B cell (primary cell): ENCODE measurements around the gene MDC1.
"Not testable (repeated sequence)": the region's sequence is repeated elsewhere in the genome, so short reads cannot be mapped to it uniquely, and the experiment has no call there.

ENCODE experiments used
- EZH2 ChIP-seq: IDR thresholded peaks from 2 replicates; pipeline ENCODE4 v1.6.1; 2012; ENCODE audit warnings: borderline replicate concordance, low read depth, mild to moderate bottlenecking, moderate library complexity, low read length; ENCODE audit not compliant: insufficient read depth, poor library complexity, severe bottlenecking
- TF ChIP-seq, protein P1 (sequence below): fragments of 200-600 bp; IDR thresholded peaks from one replicate; pipeline ENCODE4 v1.8.0; 2022; ENCODE audit warnings: antibody characterized with exemption, mild to moderate bottlenecking

DNA sequence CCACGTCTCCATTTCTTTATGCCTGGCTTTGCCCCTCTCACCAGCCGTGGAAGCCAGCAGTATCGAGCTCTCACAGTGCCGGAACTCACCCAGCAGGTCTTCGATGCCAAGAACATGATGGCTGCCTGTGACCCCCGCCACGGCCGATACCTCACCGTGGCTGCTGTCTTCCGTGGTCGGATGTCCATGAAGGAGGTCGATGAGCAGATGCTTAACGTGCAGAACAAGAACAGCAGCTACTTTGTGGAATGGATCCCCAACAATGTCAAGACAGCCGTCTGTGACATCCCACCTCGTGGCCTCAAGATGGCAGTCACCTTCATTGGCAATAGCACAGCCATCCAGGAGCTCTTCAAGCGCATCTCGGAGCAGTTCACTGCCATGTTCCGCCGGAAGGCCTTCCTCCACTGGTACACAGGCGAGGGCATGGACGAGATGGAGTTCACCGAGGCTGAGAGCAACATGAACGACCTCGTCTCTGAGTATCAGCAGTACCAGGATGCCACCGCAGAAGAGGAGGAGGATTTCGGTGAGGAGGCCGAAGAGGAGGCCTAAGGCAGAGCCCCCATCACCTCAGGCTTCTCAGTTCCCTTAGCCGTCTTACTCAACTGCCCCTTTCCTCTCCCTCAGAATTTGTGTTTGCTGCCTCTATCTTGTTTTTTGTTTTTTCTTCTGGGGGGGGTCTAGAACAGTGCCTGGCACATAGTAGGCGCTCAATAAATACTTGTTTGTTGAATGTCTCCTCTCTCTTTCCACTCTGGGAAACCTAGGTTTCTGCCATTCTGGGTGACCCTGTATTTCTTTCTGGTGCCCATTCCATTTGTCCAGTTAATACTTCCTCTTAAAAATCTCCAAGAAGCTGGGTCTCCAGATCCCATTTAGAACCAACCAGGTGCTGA lies 7.0 kb upstream of the MDC1 start:
- TF ChIP-seq, protein P1, sequence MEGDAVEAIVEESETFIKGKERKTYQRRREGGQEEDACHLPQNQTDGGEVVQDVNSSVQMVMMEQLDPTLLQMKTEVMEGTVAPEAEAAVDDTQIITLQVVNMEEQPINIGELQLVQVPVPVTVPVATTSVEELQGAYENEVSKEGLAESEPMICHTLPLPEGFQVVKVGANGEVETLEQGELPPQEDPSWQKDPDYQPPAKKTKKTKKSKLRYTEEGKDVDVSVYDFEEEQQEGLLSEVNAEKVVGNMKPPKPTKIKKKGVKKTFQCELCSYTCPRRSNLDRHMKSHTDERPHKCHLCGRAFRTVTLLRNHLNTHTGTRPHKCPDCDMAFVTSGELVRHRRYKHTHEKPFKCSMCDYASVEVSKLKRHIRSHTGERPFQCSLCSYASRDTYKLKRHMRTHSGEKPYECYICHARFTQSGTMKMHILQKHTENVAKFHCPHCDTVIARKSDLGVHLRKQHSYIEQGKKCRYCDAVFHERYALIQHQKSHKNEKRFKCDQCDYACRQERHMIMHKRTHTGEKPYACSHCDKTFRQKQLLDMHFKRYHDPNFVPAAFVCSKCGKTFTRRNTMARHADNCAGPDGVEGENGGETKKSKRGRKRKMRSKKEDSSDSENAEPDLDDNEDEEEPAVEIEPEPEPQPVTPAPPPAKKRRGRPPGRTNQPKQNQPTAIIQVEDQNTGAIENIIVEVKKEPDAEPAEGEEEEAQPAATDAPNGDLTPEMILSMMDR = not testable (repeated sequence)
- TF ChIP-seq EZH2 = not testable (repeated sequence)
